ENCODE measurements around the gene GRHL3.

The GRHL3 gene

DNA sequence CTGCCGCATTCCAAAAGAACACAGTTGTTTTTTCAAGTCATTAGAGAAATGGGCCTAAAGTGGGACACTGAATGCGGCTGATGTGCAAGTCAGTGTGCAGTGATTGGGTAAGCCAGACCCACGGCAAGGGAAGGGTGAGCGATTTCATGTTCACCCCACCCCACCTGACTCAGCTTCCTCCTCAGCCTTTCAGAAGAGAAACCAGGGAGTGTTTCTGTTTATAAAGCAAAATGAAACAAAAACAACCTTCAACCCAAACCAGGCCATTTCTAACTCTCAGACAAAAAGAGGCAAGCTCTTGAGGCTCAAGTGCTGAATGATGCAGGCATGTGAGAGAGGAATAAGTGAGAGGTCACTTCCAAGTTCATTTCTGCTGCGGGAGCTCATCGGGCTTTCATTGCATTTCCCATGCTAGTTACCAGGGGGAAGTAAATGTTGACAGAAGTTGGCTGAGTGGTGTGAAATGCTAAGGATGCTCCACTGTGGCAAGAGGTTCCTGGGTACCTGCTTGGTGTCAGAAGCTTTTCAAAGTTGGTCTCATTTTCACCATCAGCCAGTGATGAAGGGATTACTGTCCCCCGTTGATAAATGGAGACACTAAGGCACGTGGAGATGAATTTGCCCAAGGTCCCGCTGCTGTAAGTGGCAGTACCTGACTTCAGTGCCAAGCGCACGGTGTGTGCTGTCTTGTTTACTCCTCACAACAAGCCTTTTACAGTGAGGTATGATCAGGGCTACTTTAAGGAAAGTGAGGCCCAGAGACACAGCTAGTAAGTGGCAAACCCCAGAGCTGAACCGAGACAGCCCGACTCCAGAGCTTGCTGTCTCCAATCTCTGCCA is 65.3 kb downstream of the GRHL3 start:
- DNase-seq (ENCODE audit: low read depth), result peak; percentile 97
- H3K4me3 ChIP-seq (ENCODE audit: low read length), result no peak overlapping the region

DNA sequence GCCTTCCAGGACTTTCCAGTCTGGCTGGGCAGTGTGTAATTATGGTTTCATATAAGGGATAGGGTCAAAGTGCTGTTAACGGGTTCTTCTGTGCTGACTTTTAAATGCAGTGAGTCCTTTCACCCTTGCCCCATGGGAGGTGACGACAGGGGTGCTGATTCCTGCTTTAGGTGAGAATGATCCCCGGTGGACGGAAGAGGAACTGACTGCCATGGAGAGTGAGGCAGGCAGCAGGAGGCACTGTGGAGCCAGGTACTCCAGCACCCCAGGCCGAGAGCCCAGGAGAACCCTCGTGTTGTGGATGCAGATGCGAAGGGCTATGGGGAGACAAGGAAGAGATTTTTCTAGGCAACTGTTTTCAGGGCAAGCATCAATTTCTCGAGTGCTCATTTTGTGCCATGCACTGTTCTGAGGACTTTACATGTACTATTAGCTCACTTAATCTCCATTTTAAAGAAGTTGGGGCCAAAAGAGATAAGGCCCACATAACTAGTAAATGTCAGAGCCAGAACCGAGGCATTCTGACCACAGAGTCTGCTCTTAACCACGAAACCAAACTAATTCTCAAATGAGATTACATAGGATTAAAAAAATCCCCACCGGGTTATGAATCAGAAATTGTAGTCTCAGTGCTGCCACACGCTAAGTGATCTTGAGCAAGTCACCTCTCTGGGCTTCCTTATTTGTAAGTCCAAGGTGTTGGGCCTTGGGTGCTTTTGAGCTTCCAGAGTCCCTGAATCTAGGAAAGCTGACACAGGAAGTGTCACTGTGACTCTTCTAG is 66.2 kb downstream of the GRHL3 start:
- peak; percentile 80 for DNase-seq (ENCODE audit: low read depth)
- H3K4me3 ChIP-seq (ENCODE audit: low read length), result no peak overlapping the region
- TF ChIP-seq, protein P1, sequence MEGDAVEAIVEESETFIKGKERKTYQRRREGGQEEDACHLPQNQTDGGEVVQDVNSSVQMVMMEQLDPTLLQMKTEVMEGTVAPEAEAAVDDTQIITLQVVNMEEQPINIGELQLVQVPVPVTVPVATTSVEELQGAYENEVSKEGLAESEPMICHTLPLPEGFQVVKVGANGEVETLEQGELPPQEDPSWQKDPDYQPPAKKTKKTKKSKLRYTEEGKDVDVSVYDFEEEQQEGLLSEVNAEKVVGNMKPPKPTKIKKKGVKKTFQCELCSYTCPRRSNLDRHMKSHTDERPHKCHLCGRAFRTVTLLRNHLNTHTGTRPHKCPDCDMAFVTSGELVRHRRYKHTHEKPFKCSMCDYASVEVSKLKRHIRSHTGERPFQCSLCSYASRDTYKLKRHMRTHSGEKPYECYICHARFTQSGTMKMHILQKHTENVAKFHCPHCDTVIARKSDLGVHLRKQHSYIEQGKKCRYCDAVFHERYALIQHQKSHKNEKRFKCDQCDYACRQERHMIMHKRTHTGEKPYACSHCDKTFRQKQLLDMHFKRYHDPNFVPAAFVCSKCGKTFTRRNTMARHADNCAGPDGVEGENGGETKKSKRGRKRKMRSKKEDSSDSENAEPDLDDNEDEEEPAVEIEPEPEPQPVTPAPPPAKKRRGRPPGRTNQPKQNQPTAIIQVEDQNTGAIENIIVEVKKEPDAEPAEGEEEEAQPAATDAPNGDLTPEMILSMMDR (IDR thresholded peaks at IDR 0.05; ENCODE audit: insufficient read depth, low read depth, low read length, missing control alignments), result peak; percentile 56

More for the DNA sequence above, 65.3 kb downstream of the GRHL3 start:
- TF ChIP-seq, protein P1 (IDR thresholded peaks at IDR 0.05; ENCODE audit: insufficient read depth, low read depth, low read length, missing control alignments), result no peak

DNA sequence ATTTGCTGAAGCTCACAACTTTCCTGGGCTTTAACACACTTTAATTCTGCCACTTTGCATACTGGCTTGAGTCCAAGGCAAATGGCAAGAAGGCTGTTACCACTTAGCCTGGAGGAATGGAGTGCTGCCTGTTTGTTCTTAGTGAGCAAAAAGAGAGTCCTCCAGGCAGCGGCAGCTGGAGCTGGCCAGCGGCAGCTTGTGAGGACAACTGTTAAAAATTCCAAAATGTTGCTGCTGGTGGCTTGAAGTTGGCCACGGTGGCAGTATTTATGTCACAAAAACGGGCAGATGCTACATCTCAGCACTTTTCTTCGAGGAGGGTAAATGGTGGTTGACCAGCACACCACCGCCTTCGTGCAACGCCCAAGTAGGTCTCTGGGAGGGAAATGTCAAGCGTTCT is 67.1 kb downstream of the GRHL3 start:
- no peak overlapping the region for H3K4me3 ChIP-seq (ENCODE audit: low read length)
- peak; percentile 47 for DNase-seq (ENCODE audit: low read depth)
- TF ChIP-seq, protein P1 (IDR thresholded peaks at IDR 0.05; ENCODE audit: insufficient read depth, low read depth, low read length, missing control alignments), result no peak

DNA sequence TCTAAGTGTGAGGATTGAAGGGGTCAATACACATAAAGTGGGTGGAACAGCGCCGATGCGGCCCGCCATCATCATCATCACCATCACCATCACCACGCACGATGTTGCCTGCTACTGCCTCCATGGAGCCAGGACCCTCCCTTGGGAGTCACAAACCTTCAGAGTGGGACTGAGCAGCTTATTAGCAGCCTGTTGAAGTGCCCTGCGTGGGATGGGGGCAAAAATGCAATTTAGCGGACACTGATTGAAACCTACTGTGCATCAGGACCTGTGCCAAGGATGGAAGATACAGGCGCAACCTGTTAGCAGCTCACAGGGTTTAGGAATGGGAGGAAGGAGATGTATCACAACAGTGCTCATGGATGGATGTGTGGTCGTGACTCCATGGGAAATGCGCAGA is 67.8 kb downstream of the GRHL3 start:
- H3K4me3 ChIP-seq (ENCODE audit: low read length), result no peak overlapping the region
- DNase-seq (ENCODE audit: low read depth), result no peak
- TF ChIP-seq, protein P1 (IDR thresholded peaks at IDR 0.05; ENCODE audit: insufficient read depth, low read depth, low read length, missing control alignments), result no peak

DNA sequence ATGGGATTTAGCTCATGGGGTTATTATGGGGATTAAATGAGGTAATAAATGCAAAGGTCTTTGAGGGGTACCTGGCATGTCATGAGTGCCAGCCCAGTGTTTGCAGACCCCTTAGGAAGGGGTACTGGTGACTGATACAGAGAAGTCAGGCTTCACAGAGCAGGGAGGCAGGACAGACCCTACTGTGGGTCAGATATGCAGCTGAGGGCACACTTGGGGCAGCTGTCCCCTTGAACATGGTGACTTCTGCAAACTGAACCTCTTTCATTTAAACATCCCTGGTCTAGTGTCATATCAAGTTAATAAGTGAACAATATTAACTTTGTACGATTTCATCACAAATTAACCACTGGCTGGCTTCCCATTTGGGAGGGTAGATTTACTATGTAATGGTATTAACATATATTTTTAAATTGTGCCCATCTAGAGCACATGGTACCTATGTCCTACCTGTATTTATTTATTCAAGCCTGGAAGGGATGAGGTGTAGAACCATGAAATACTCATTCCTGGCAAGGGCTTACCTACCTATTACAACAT is 68.5 kb downstream of the GRHL3 start:
- no peak for DNase-seq (ENCODE audit: low read depth)
- TF ChIP-seq, protein P1 (IDR thresholded peaks at IDR 0.05; ENCODE audit: insufficient read depth, low read depth, low read length, missing control alignments), result no peak
- H3K4me3 ChIP-seq (ENCODE audit: low read length), result no peak overlapping the region

DNA sequence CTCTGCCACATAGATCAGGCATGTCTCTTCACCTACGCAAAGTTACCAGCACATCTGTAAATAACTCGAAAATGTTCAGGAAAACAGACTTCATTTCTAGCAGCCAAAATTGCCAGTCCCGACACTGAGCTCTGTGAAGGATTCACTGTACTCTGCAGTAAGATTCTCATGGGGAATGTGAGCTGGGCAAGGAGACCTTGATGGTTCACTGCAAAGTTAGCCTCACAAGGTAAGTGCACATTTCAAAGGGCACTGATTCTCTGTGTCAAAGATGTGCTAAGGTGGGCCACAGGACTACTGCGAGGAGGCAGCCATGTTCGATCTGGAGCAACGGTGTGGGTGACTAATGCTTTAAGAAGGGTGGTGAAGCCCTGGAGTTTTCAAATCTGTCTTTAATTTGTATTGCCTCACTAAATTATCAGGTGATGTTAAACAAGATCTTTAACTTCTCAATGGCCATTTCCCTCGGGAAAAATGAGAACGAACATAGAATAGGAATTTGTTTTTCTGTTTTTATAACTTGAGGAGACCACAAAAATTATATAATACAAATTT is 69.3 kb downstream of the GRHL3 start:
- no peak for DNase-seq (ENCODE audit: low read depth)
- H3K4me3 ChIP-seq (ENCODE audit: low read length), result no peak overlapping the region
- TF ChIP-seq, protein P1 (IDR thresholded peaks at IDR 0.05; ENCODE audit: insufficient read depth, low read depth, low read length, missing control alignments), result no peak

All from epithelial cell of esophagus (primary cell).